ENCODE results near the gene POU2F1.

POU2F1 gene

GRCh38 chr1:167447521-167448136 lies 226.9 kb downstream of the POU2F1 start:
- peak; percentile 79 for DNase-seq

- peak; percentile 44 for DNase-seq
Observed at GRCh38 chr1:167450843-167451242, 230.2 kb downstream of the POU2F1 start.

GRCh38 chr1:167452483-167452882 lies 231.8 kb downstream of the POU2F1 start:
- DNase-seq: no peak

- DNase-seq: no peak
Observed at GRCh38 chr1:167453123-167453522, 232.4 kb downstream of the POU2F1 start.

GRCh38 chr1:167454304-167454893 lies 233.7 kb downstream of the POU2F1 start:
- DNase-seq: peak; percentile 45

DNA sequence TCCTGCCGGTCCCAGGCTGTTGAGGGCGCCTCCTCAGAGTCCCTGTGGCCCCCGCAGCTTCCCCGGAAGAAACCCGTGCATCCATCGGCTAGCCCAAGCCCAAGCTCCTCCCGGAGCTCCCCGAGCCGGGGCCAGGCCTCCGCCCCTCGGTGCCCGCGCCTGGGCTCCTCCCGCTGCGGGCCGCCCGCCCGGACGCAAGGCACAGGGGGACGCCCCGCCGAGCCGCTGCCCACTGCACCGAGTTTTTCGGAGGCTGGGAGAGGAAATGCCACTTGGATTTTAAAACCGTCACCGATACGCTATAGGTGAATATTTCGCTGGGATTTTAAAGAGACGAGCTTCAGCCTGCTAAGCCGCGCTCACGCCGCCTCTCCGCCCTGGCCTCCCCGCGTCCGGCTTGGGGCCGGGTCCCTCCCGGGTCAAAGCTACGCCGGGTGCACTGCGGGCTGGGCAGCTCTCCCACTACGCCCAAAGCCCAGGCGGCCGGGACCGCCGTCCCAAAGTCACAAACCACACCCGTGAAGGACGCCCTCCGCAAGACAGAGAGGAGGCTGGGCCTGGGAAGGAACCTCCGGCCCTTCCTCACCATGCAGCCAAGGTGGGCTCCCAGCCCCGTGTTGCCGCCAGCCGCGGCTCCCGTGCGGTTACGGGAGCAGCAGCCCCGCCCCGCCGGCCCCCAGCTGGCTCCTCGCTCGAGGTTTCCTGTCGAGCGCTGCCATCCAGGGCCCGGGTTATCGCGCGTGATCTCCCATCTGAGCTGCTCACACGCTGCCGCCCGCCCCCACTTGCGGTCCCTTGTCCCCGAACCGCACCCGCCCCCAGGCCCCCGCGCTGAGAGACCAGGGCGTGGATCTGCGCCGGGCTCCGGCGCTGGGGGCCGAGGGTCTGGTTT lies 234.5 kb downstream of the POU2F1 start:
- peak; percentile 83 for DNase-seq

GRCh38 chr1:167455786-167456446 lies 235.2 kb downstream of the POU2F1 start:
- DNase-seq: peak; percentile 64

GRCh38 chr1:167456524-167456923 lies 235.8 kb downstream of the POU2F1 start:
- DNase-seq: no peak

DNA sequence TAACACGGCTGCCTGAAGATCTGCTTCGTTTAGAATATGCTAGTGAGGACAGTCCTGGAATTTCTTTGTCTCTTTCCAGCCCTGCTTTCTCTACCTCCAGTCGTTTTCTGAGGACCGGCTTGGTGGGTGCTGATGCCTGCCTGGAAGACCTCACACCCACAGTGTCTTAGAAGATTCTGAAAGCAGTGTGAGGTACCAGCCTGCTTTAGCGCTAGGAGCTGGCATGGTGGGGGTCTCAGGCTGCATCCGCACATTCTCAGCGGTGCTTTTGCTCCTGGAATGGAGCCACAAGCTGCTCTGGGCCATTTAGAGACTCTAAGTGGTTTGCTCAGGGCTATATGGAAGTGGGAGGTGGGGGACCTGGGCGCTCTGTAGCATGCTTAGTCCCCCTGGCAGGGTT lies 236.2 kb downstream of the POU2F1 start:
- no peak for DNase-seq

DNA sequence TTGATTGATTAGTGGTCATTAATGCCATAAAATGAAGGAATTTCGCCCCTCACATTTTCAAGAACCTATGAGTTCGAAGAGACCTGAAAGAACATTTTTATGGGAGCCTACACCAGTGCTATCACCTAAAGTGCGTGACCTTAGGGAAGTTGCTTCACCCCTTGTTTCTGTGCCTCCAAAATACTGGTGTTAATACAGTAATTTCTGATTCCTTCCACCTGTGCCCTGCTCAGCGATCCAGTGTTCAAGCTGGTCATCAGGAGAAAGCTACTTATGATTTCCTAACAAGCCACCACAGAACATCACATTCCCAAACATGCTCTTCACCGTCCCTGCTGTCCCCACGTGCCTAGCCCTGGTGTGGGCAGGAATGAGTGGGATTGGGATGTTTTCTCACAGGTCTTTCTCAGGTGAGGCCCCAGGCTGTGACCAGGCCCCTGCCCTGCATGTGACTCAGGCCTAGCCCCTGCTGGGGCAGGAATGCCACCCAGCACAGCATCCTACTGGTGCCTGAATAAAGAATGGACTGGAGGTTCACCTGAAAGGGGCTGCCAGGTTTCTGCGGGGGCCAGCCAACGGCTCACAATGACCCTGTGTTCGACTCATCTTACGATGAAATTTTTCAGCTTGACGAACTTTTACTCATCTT lies 237.4 kb downstream of the POU2F1 start:
- DNase-seq: no peak

DNA sequence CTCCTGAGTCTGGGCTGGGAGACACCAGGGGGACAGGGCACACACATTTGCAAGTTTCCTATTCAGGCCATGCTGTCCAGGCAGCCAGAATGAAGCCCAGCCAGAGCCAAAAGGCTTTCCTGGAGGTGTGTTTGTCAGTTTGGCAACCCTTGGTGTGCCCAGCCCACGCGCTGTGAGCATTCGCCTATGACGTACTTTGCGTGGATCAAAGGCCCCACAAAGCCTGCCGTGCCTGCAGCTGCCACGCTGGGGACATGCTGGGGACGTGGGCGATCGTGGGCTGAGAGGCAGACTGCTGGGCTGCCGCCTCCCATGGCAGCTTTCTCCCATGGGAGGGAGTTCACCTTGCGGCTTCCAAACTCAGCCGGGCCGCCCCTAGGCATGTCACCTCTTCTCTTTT lies 240.2 kb downstream of the POU2F1 start:
- DNase-seq: peak; percentile 50

DNA sequence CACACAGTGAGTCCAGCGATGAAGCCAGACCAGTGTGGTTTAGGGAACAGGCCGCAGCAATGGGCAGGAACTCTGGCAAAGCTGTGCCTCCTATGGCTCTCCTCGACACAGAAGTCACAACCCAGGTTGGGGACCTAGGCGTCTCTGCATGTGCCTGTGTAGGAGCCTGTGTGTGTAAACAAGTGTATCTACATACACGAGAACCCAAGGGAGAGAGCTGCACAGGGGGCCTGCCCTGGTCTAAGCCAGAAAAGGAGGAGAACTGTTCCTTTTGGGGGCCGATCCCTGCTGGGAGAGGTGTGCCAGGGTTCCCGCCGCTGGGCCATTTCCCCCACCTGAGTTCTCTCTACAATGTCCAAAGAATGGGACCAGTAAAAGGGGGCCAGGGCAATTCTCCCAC lies 241.7 kb downstream of the POU2F1 start:
- DNase-seq: no peak

- DNase-seq: no peak
Observed at GRCh38 chr1:167463080-167463479, 242.4 kb downstream of the POU2F1 start.

DNA sequence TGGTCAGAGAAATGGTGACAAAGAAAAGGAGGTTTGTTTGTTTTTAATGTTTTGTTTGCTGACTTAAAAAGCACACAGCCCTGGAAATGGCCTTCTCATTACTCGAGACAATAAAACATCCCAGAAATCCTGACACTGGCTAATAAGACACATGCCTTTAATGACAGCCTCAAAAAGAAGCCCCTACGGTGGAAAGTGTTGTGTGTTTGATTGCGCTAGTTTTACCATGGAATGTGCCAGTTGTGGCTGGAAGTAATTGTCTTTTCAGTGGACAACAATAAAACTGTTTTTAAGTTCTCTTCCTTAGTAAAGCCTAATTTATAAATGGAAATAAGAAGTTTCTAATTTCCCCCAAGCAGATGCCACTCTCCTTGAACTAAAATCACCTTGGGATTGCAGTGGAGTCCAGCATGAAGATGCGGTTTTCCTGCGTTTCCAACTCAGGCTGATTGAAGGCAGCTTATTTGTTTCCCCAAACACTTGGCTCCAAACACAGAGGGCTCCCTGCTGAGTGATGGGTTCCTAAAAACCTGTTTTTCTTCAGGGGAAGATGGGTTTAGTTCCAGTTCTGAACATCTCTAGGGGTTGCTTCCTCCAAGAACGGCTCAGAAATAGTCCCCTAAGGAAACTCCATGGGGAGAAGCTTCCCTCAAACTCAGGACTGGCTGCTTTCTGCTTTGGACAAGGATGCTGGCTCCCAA lies 243.3 kb downstream of the POU2F1 start:
- no peak for DNase-seq

DNA sequence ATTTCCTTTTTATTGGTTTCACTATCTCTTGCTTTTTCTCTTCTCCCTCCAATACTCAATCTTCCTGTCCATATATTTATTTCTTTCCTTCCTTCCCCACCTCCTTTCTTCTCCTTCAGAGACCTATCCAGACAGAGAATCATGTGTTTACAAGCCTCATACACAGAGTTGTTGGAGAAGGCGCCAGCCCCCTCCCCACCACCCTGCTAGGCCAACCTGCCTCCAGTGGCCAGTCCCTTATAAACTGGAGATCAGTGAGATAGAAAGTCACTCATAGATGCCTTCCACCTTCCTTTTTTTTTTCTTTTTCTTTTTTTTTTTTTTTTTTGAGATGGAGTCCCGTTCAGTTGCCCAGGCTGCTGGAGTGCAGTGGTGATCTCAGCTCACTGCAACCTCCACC lies 244.3 kb downstream of the POU2F1 start:
- no peak for DNase-seq

DNA sequence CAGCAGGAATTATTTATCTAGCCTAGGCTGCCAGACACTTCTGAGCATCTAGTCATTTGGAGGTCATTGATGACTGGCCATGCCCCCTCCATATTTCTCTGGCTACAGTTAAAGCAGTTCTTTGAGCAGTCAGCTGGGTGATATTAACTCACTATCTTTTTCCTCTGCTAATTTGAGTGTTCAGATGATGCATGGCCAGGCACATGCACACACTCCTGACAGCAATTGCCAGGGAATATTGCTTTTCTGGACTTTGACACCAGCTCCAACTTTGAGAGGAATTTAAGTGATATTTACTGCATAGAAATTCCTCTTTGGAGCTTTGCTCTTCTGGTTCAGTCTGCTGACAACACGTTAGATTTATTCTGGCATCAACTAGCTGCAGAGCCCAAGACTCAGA lies 245.1 kb downstream of the POU2F1 start:
- no peak for DNase-seq

GRCh38 chr1:167467126-167467710 lies 246.5 kb downstream of the POU2F1 start:
- DNase-seq: no peak

DNA sequence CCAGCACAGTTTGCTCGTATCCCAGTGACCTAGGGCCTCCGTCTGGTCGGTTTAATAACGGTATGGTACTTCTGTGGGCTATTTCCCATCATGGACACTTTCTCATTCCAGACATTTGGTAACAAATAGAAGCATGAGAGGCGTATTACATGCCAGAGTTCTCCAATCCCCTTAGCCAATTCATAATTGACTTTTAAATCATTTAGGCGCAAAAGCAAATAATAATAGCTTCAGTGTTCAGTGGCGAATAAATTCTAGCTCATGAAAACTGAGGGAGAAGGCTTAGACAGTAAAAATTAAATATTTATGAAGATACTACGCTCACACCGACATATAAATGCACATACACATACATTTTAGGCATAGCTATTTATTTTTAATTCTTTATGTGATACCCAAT lies 247.1 kb downstream of the POU2F1 start:
- no peak for DNase-seq

- DNase-seq: no peak
Observed at GRCh38 chr1:167469280-167469965, 248.7 kb downstream of the POU2F1 start.

DNA sequence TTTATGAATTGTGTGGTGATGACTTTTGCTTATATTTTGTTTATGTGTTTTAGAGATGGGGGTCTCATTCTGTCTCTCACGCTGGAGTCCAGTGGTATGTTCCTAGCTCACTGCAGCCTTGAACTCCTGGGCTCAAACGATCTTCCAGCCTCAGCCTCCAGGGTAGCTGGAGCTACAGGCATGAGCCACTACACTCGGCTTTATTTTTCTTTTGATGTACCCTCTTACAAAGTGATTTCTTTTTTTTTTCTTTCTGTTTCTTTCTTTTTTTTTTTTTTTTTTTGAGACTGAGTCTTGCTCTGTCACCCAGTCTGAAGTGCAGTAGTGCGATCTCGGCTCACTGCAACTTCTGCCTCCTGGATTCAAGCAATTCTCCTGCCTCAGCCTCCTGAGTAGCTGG lies 250.9 kb downstream of the POU2F1 start:
- no peak for DNase-seq

Measured in CD4-positive, alpha-beta T cell treated with Interleukin-10 for 1 hour (primary cell).